Panc1 (cell line): ENCODE data around the gene TTC24. TPM values are rescaled to one million over a fixed set of nuclear protein-coding genes. Genes with fewer than 3 reads are reported as not detected.

Source experiments
- ATAC-seq: fragments of 200-7000 bp; cut with Tn5 transposase; 2 replicates; pipeline ENCODE4 v1.9.1; 2020; ENCODE audit warnings: mild to moderate bottlenecking, moderate library complexity
- Bru-seq: library from RNA; stranded (reverse); fragments of 400-500 nt; gene quantifications from one replicate; lab custom pipeline; 2021; lab: Mats Ljungman, UMichigan
- BruChase-seq, 2 experiments: library from RNA; stranded (reverse); fragments of 400-500 nt; gene quantifications; one replicate each; lab custom pipeline; 2021; lab: Mats Ljungman, UMichigan
- BruUV-seq: library from RNA; stranded (reverse); fragments of 400-500 nt; replicated peaks from 2 replicates; lab custom pipeline; 2021; lab: Mats Ljungman, UMichigan
- CTCF ChIA-PET: fragments of 300-600 bp; sonication (Branson Sonifier 250); formaldehyde crosslinking; loops from one replicate; lab custom pipeline; 2022; ENCODE audit warnings: antibody characterized with exemption; lab: Charles Lee
- POLR2A ChIA-PET: fragments of 300-600 bp; sonication (Branson Sonifier 250); formaldehyde crosslinking; loops from one replicate; lab custom pipeline; 2022; ENCODE audit warnings: antibody characterized with exemption; lab: Charles Lee
- DNase-seq: peaks from one replicate; pipeline ENCODE4 v3.0.0-alpha.2; 2010; ENCODE audit warnings: low read depth, low spot score
- H3K27ac ChIP-seq: 2 replicates; pipeline ENCODE4 v1.5.1; 2011; ENCODE audit warnings: mild to moderate bottlenecking, low read length, inconsistent platforms
- H3K27me3 ChIP-seq: fragments of 200-500 bp; sonication (Bioruptor generic); 2 replicates; pipeline ENCODE4 v1.6.0; 2014; ENCODE audit warnings: low read length, inconsistent platforms; ENCODE audit not compliant: control insufficient read depth, insufficient read depth
- H3K36me3 ChIP-seq: fragments of 200-500 bp; sonication (Bioruptor generic); 2 replicates; pipeline ENCODE4 v1.5.1; 2014; ENCODE audit warnings: inconsistent platforms, mild to moderate bottlenecking, low read length, moderate library complexity; ENCODE audit not compliant: control insufficient read depth, insufficient read depth
- H3K4me1 ChIP-seq: 2 replicates; pipeline ENCODE4 v1.5.1; 2011; ENCODE audit warnings: inconsistent platforms, mild to moderate bottlenecking, low read length, moderate library complexity; ENCODE audit not compliant: control insufficient read depth, insufficient read depth
- H3K4me3 ChIP-seq, 2 experiments: 2 replicates each; pipeline ENCODE4 v1.5.1; 2011 to 2012; ENCODE audit warnings: low read depth in 2 of 2, low read length in 2 of 2, mild to moderate bottlenecking in 2 of 2, inconsistent platforms in 1 of 2, moderate library complexity in 1 of 2
- H3K9me3 ChIP-seq: fragments of 200-500 bp; sonication (Bioruptor generic); 2 replicates; pipeline ENCODE4 v1.5.1; 2014; ENCODE audit warnings: low read depth, mild to moderate bottlenecking, inconsistent platforms, low read length, moderate library complexity; ENCODE audit not compliant: control insufficient read depth, insufficient read depth
- CTCF ChIP-seq: fragments of 450-650 bp; IDR thresholded peaks from 2 replicates; pipeline ENCODE4 v1.5.1; 2017; ENCODE audit warnings: mild to moderate bottlenecking
- POLR2AphosphoS5 ChIP-seq: IDR thresholded peaks from 2 replicates; pipeline ENCODE4 v1.6.1; 2012; ENCODE audit warnings: mild to moderate bottlenecking, low read depth, low read length, moderate library complexity
- REST ChIP-seq, 2 experiments: IDR thresholded peaks; 2 replicates each; pipeline ENCODE4 v1.6.1; 2011 to 2012; ENCODE audit warnings: low read depth in 2 of 2, control low read depth in 1 of 2, low read length in 1 of 2, mild to moderate bottlenecking in 1 of 2, moderate library complexity in 1 of 2; ENCODE audit not compliant: insufficient read depth in 1 of 2
- SIN3A ChIP-seq: IDR thresholded peaks from 2 replicates; pipeline ENCODE4 v1.6.1; 2012; ENCODE audit warnings: low read depth, mild to moderate bottlenecking, low read length, moderate library complexity, borderline replicate concordance; ENCODE audit not compliant: insufficient read depth
- TCF7L2 ChIP-seq: IDR thresholded peaks from 2 replicates; pipeline ENCODE4 v1.6.1; 2011; ENCODE audit warnings: mild to moderate bottlenecking, low read depth, low read length, inconsistent platforms
- in situ Hi-C: cut with HindIII; loops from 2 replicates; pipeline ENCODE4 v1.10.0; 2016; ENCODE audit warnings: low sequenced_read_pairs, low pct_unique_long_range_greater_than_20kb
- intact Hi-C: fragments of 100-400 bp; cut with micrococcal nuclease; formaldehyde crosslinking; loops from one replicate; pipeline ENCODE4 v1.10.0; 2022; ENCODE audit not compliant: unreplicated experiment
- long read RNA-seq: library from polyadenylated mRNA; unstranded; transcript quantifications from one replicate; pipeline ENCODE4 v2.0.0, GENCODE V29; 2021; ENCODE audit not compliant: unreplicated experiment
- polyA plus RNA-seq: library from polyadenylated mRNA; unstranded; fragments of >200 nt; gene quantifications from one replicate; pipeline ENCODE4 v1.2.1, GENCODE V29; 2012; ENCODE audit warnings: missing spikeins; ENCODE audit not compliant: insufficient read length
- total RNA-seq: library from RNA; stranded (reverse); gene quantifications from one replicate; pipeline ENCODE4 v1.2.1, GENCODE V29; 2021; ENCODE audit not compliant: unreplicated experiment

The TTC24 gene
- total RNA-seq = not detected
- polyA plus RNA-seq = not detected
- not detected for Bru-seq, nascent RNA
- BruChase-seq, experiment 1, labeled RNA remaining after a 2-hour chase = not detected
- BruChase-seq, experiment 2, labeled RNA remaining after a 6-hour chase = not detected
- long read RNA-seq = 0 reads

- in situ Hi-C loops = no loop called here
- H3K9me3 ChIP-seq = no peaks in the 10 kb centered on the region
- no peaks in the 10 kb centered on the region for H3K4me1 ChIP-seq
- ATAC-seq = no peak
- H3K27me3 ChIP-seq = no peaks in the 10 kb centered on the region
- H3K4me3 ChIP-seq = no peak within 1 kb of the TSS
- H3K27ac ChIP-seq = no peak within 1 kb of the TSS
- no peaks in the 10 kb centered on the region for H3K36me3 ChIP-seq
- DNase-seq = no peak
- intact Hi-C loops = no loop called here
- TF ChIP-seq TCF7L2 (no peak), CTCF (no peak), SIN3A (no peak), POLR2AphosphoS5 (no peak), REST (IDR thresholded peaks at IDR 0.05; ENCODE audit: insufficient read depth in 1 of 2, low read depth in 2 of 2, low read length in 1 of 2) (no peak)
- BruUV-seq = no TSS peak
- CTCF ChIA-PET = interaction anchor here (0.6 to 1.6 kb wide), 4 partner anchors 29 to 97 kb away, joined by 3 to 10 read pairs (median 6); no protein-coding TSS in a partner anchor
- POLR2A ChIA-PET = no interaction called here
Observed at GRCh38 chr1:156579472-156579871, at the start of gene TTC24. TSS of gene TTC24 (plus strand) at chr1:156579723. CDS start at chr1:156581365, 1,642 bp downstream.

- no peaks in the 10 kb centered on the region for H3K36me3 ChIP-seq
- H3K27me3 ChIP-seq = no peaks in the 10 kb centered on the region
- H3K27ac ChIP-seq = no peak overlapping the region
- intact Hi-C loops = no loop called here
- ChIA-PET CTCF (no interaction called here), POLR2A (no interaction called here)
- BruUV-seq = no TSS peak
- no peaks in the 10 kb centered on the region for H3K4me1 ChIP-seq
- ATAC-seq (no peak), DNase-seq (no peak)
- TF ChIP-seq SIN3A (no peak), CTCF (no peak), TCF7L2 (no peak), POLR2AphosphoS5 (no peak), REST (IDR thresholded peaks at IDR 0.05; ENCODE audit: insufficient read depth in 1 of 2, low read depth in 2 of 2, low read length in 1 of 2) (no peak)
- no peak overlapping the region for H3K4me3 ChIP-seq
- in situ Hi-C loops = no loop called here
- H3K9me3 ChIP-seq = no peaks in the 10 kb centered on the region
Observed at GRCh38 chr1:156530006-156530405, 49.5 kb upstream of the TTC24 start.
